NCI-H69 (cell line): ENCODE measurements around the gene C16orf78.
"Not testable (repeated sequence)": the region's sequence is repeated elsewhere in the genome, so short reads cannot be mapped to it uniquely, and the experiment has no call there.

Experiments used
- DNase-seq: peaks from one replicate; lab custom pipeline; 2025; lab: John Stamatoyannopoulos, UW

C16orf78 gene

DNA sequence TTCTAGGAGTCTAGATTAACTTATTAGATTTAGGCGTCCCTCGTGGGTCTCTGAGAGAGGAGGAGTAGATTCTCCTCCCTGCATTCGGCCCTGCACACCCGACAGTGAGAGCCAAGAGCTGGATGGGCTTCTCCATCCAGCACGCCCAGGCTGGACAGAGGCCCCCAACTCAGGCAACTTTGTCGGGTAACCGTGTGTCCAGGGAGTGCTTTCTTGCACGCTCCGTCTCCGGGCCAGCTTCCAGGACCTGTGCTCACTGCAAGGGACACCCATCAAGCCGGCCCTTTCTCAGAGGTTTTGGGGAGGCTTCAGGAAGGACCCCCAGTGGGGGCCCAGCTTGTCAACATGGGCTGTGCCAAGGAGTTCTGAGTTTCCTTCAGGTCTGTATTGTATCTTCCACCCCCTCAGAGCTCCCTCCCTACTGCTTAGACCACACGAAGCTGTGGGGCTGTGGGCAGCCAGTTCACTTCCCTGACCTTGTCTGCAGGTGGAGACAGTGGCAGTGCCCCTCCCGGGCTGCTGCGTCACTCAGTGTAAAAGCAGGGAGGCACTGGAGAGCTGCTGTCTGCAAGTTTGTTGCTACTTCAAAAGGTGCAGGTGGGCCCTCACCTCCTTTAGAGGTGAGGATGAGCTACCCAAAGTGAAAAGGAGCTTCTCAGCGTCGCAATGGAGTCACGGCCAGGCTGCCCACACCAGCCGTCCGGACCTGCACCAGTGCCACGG is 24.0 kb upstream of the C16orf78 start:
- DNase-seq: no peak

DNA sequence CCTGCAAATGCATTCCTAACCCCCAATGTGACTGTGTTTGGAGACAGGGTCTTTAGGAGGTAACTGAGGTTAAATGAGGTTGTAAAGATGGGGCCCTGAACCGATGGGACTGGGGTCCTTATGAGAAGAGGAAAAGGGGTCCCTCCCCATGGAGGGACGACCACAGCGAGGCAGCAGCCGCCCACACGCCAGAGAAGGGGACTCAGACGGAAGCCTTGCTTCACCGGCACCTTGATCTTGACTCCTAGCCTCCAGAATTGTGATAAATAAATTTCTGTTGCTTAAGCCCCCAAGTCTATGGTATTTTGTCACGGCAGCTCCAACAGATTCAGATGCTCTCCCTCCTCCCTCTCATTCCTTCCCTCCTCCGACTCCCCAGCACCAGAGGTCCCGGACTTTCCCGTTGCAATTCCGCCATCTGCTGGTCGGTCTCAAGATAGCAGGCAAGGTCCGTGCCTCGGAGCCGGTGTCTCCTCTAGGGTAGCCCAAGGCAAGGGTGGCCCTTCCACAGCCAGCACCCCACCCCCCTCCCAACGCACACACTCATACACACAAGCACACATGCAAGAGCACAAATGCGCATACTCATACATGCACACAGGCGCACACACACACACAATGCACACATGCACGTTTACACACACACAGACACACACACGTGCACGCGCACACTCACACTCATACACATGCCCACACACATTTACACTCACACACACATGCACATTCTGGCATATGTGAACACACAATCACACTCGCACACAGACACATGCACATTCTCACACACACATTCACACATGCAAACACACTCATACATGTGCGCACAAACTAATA is 23.1 kb upstream of the C16orf78 start:
- DNase-seq: peak; percentile 42

DNA sequence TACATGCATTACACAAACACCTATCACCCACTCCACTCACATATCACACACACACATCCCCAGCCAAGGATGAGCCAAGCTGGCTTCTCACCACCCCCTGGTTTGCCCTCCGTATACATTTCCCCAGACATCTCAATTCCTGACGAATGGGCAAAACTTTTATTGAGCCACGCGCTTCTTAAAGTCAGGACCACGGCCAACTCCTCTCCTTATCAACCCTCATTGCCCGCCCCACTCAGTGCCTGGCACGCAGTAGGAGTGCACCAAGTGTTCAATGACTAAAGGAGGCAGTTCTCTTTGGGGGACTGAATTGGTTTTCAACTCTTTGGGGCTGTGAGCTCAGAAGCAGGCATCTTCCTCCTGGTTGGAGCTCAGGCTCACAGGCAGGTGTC is 22.5 kb upstream of the C16orf78 start:
- DNase-seq: no peak

GRCh38 chr16:49352892-49353291 is 20.7 kb upstream of the C16orf78 start:
- DNase-seq: peak; percentile 49

DNA sequence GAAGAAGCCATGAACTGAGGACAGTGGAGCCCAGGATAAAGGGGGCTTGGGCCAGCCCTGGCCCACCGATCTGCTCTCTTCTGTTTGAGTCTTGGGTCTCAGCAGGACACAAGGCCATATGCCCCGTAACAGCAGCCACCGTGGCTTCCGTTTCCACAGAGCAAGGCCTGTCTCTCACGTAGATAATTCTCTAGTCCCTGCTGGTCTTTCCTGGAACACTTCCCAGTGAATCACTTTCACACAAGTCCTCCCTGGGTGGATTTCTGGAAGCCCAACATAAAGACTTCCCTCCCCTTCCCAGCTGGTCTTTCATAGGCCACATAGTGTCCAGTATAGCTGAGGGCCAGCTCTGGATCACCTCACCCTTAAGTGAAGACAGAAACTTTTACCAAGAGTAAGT is 19.9 kb upstream of the C16orf78 start:
- DNase-seq: no peak

- DNase-seq: no peak
These were observed 19.5 kb upstream of the C16orf78 start for GRCh38 chr16:49354101-49354500.

- DNase-seq: no peak
These were observed 18.6 kb upstream of the C16orf78 start for GRCh38 chr16:49354991-49355390.

GRCh38 chr16:49355933-49356665 is 17.5 kb upstream of the C16orf78 start:
- DNase-seq: no peak

GRCh38 chr16:49356728-49357488 is 16.7 kb upstream of the C16orf78 start:
- DNase-seq: peak; percentile 84

DNA sequence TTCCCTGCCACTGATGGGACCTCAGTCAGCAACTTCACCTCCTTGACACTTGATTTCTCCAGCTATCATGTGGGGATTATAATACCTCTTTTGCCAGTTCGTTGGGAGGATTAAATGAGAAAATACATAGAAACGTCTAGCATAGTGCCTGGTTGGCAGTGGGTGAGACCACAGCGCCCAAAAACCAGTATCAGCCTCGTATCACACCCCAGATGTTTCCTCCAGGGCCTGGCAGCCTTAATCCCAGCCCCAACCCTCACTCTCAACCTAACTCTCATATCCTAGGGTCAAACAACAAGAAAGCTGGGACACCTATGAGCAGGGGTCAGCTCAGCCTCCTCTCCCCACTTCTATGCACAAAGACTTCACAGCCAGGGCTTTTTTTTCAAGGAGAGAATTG is 14.0 kb upstream of the C16orf78 start:
- DNase-seq: no peak

DNA sequence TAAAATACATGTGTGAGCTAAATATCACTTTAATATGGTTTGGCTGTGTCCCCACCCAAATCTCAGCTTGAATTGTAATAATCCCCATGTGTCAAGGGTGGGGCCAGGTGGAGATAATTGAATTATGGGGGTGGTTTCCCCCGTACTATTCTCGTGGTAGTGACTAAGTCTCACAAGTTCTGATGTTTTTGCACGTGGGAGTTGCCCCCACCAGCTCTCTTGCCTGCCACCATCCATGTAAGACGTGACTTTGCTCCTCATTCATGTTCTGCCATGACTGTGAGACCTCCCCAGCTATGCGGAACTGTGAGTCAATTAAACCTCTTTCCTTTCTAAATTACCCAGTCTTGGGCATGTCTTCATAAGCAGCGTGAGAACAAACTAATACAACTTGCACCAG is 11.9 kb upstream of the C16orf78 start:
- DNase-seq: not testable (repeated sequence)

DNA sequence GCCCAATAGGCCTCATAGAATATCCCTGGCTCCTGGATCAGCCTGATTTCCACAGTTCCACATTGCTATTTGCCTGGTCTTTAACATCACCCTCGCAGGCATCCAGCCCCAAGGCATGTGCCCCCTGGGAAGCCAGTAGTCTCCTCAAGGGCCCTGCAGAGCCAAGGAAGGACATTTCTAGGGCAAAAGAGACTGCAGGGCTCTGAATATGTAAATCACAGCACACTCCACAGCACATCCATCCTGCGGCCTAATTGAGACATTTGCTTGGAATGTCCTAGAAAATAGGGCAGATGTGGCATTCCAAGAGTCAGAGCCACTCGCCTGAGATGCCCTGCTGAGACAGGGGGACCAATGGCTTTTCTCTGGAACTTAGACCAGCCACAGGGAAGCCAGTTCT is 11.4 kb upstream of the C16orf78 start:
- DNase-seq: no peak

DNA sequence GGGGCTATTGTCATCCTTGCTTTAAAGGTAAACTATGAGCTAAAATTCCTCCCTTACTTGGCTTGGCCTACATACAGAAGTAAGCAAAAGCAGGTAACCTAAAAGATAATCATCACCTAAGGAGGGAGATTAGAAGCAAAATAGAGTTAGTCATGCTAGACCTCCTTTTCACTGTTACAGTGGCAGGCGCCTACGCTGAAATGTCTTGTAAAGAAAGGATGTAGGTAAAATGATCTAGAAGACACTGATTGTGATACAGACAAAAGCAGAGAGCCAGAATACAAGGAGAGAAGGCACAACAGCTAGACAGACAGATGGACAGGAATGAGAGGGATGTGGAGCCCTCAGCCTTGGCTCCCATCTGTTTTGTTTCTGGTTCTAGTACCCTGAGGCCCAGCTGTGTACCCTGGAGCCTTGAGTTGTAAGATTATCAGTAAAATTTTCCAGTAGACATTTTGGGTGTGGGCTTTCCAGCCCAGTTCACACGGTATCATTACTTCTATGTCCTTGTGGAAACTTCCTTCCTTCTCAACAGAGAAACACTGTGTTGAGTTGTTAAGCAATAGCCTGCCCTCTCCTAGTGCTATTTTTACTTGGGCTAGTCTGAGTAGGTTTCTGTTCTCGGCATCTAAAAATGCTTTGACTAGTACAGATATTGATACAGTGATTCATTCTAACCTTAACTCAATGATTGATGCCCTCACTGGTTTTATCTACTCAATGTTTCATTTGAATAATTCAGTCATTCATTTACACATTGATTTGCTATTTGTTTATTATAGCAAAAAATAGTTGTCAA is 7.7 kb upstream of the C16orf78 start:
- no peak for DNase-seq

- DNase-seq: peak; percentile 44
These were observed 6.9 kb upstream of the C16orf78 start for GRCh38 chr16:49366669-49367068.

DNA sequence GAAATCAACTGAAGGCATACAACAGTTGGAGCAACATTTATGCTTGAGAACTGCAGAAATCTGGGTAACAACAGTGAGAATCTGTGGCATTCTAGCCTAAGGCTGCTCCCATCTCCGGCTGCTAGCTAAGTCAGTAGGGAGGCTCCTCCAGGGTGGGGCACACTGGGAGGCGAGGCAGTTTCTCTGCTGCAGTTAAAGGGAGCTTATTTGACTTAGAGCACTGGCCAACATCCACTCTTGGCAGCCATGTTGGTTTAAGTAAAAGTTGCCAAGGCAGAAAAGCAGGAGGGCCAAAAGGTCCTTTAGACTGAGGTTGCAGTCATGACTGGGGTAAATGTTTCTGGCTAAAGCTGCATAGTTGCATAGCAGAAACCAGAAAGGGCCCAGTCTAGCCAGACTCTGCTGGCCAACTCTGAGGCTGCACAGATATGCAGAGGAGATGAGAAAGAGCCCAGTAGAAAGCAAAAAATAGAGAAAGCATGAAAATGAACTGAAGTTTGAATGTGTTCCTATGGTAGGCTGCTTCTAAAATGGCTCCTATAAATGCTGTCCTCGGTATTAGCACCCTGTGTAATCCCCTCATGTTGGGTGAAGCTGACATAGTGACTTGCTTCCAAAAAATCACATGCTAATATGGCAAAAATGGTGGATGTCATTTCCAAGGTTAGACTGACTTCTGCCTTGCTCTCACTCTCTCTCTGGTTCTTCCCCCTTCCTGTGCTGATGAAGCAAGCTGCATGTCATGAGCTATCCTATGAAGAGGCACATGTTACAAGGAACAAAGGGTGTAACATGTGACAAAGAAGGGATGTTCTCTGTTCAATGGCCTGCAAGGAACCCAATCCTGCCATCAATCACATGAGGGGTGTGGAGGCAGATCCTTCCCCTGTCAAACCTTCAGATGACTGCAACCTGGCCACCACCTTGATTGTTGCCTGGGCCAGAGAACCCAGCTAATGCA is 3.7 kb upstream of the C16orf78 start:
- DNase-seq: no peak

DNA sequence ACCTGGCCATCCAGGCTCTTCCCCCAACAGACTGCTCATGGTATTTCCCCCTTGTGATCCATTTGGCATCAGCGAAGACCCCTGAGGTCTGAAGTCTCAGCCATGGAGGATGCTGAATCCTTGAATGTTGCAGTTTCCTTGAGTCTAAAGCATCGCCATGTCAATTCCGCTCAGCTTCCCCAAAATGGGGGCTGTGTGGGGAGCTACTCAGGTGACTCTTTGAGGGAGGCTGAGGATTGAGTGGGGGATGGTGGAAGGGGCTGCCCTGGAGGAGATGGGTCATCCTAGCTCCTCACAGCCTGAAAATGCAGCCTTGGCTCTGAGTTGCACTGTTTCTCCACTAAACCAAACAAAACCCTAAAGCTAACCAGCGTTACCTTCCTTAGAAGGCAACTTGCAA is 2.6 kb downstream of the C16orf78 start:
- DNase-seq: no peak

- no peak for DNase-seq
These were observed 3.7 kb downstream of the C16orf78 start for GRCh38 chr16:49377196-49377755.

- no peak for DNase-seq
These were observed 4.6 kb downstream of the C16orf78 start for GRCh38 chr16:49378238-49378637.

DNA sequence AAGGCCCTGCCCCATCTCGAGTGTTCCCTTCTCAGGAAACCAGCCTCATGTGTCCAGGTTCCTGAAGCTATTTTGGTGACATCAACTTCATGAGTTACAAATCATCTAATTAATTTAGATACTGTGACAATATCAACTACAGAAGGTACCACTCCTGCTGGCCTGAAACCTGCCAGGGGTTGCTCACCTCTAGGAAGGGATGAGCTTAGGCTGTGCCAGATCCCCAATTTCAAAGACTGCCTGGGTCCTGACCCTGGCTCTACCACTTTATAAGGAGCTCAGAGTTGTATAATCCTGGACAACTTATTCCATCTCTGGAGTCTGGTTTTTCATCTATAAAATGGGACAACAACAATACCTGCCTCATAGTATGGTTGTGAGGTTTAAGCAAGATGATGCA is 5.2 kb downstream of the C16orf78 start:
- no peak for DNase-seq

- DNase-seq: peak; percentile 23
These were observed 9.3 kb downstream of the C16orf78 start for GRCh38 chr16:49382916-49383315.
